Psoas muscle (tissue), 8 donors: Measurements from ENCODE around the gene SGK1. TPM values are rescaled to one million over a fixed set of nuclear protein-coding genes. Genes with fewer than 3 reads are reported as not detected.

Source experiments
- ATAC-seq, 4 donors: fragments of 200-7000 bp; cut with Tn5 transposase; one replicate each; pipeline ENCODE4 v1.9.1; 2020; ENCODE audit warnings: moderate library complexity in 3 of 4, mild to moderate bottlenecking in 2 of 4
- DNase-seq, 2 donors: peaks; one replicate each; pipeline ENCODE4 v3.0.0-alpha.2; 2020
- H3K27ac ChIP-seq: fragments of 200-600 bp; one replicate; pipeline ENCODE4 v1.8.0; 2022
- H3K27me3 ChIP-seq, 3 donors: fragments of 200-600 bp in 1 of 3; one replicate each; pipeline versions ENCODE4 v1.6.1 to v1.8.0; 2013 to 2022; ENCODE audit warnings: low read length in 2 of 3, mild to moderate bottlenecking in 2 of 3, moderate library complexity in 1 of 3; ENCODE audit not compliant: insufficient read depth in 3 of 3
- H3K36me3 ChIP-seq, 2 donors: fragments of 200-600 bp in 1 of 2; one replicate each; pipeline versions ENCODE4 v1.6.1 to v1.8.0; 2013 to 2022; ENCODE audit warnings: low read depth in 1 of 2, mild to moderate bottlenecking in 1 of 2, moderate library complexity in 1 of 2; ENCODE audit not compliant: insufficient read depth in 1 of 2
- H3K4me1 ChIP-seq: fragments of 200-600 bp; one replicate; pipeline ENCODE4 v1.8.0; 2022
- H3K4me3 ChIP-seq: fragments of 200-600 bp; one replicate; pipeline ENCODE4 v1.8.0; 2022; ENCODE audit warnings: mild to moderate bottlenecking
- H3K9me3 ChIP-seq: fragments of 200-600 bp; one replicate; pipeline ENCODE4 v1.8.0; 2022
- CTCF ChIP-seq: fragments of 200-600 bp; IDR thresholded peaks from one replicate; pipeline ENCODE4 v1.8.0; 2022; ENCODE audit warnings: antibody characterized with exemption
- WGBS, 3 donors: extraction: QIAGEN DNeasy Blood & Tissue Kit; methylation state at CpG; one replicate each; pipeline versions ENCODE4 v1.1.6 to v1.1.7; 2013; 5-methylcytosine and 5-hydroxymethylcytosine counted together
- intact Hi-C, 2 donors: fragments of 100-400 bp; cut with DNase I; formaldehyde crosslinking; loops; one replicate each; pipeline versions ENCODE4 v1.11.0 to v1.14.2; 2022
- polyA plus RNA-seq, 3 donors: library from polyadenylated mRNA; stranded (reverse); fragments of 200-250 nt; gene quantifications; one replicate each; pipeline ENCODE4 v1.2.3, GENCODE V29; 2013
- total RNA-seq, 4 donors: library from RNA; stranded (reverse); fragmentation: NEBNext Ultra II Directional in 2 of 4; extraction: Animal tissue kit (Norgen Biotek cat#: 25700) in 2 of 4; gene quantifications; one replicate each; pipeline versions ENCODE4 v1.2.1 to v1.2.4, GENCODE V29; 2021 to 2023
- donor health status: healthy with polysubstance abuse.
- donor health status: DM: no; HTN: no; CAD: no; lungs with moderate emphysema.
- donor health status: Bipolar disorder and iron deficiency.
- donor health status: healthy.
- donor health status: DM: yes; HTN: yes; CAD: no.
- donor health status: DM: no; HTN: no; CAD: no.
- donor health status: DM: no; HTN: no; CAD: no.
- donor health status: DM: yes; HTN: yes; CAD: no.

The SGK1 gene
- total and polyA plus RNA-seq, 7 donors: 34.4 to 125 (median 64.1) TPM

GRCh38 chr6:134169871-134170486, 147.9 kb downstream of the SGK1 start:
- no peaks in the 10 kb centered on the region for H3K27me3 ChIP-seq
- H3K27ac ChIP-seq: peak overlapping the region; percentile 98
- peak overlapping the region; percentile 90 for H3K4me3 ChIP-seq
- intact Hi-C loops: loop anchor here (5.0 kb wide), 2 partner anchors 712 to 772 kb away; no protein-coding TSS in a partner anchor
- TF ChIP-seq CTCF: no peak
- peaks cover 36% of the 10 kb centered on the region for H3K4me1 ChIP-seq
- no peak for ATAC-seq
- peaks cover 13 to 53% of the 10 kb centered on the region in 2 donors for H3K36me3 ChIP-seq
- WGBS, 3 donors: 36 to 61% (median 39%) methylated on average over 23 of the region's 23 CpGs
- no peaks in the 10 kb centered on the region for H3K9me3 ChIP-seq
- DNase-seq: peak in 1 of 2 donors; percentile 53

GRCh38 chr6:134168590-134169208, 149.2 kb downstream of the SGK1 start:
- no peak for DNase-seq
- Histone ChIP-seq H3K4me1 (peaks cover 36% of the 10 kb centered on the region), H3K4me3 (peak overlapping the region; percentile 90), H3K9me3 (no peaks in the 10 kb centered on the region), H3K27me3 (no peaks in the 10 kb centered on the region), H3K27ac (peak overlapping the region; percentile 98), H3K36me3 (peaks cover 13 to 51% of the 10 kb centered on the region in 2 donors)
- intact Hi-C loops: no loop called here
- ATAC-seq: peak in 2 of 4 donors; percentile 30 to 36
- WGBS, 3 donors: 48 to 86% (median 64%) methylated on average over 7 to 8 of the region's 8 CpGs
- no peak for TF ChIP-seq CTCF

- 64 to 83% (median 74%) methylated on average over 7 of the region's 7 CpGs for WGBS, 3 donors
- Histone ChIP-seq H3K27me3 (no peaks in the 10 kb centered on the region), H3K27ac (peak overlapping the region; percentile 25), H3K9me3 (no peaks in the 10 kb centered on the region), H3K4me1 (peaks cover 25% of the 10 kb centered on the region), H3K4me3 (no peak overlapping the region), H3K36me3 (peaks cover 6 to 31% of the 10 kb centered on the region in 2 donors)
- intact Hi-C loops: no loop called here
- DNase-seq (no peak), ATAC-seq (no peak)
- TF ChIP-seq CTCF: no peak
Measured at GRCh38 chr6:134166511-134167261, 151.2 kb downstream of the SGK1 start.

- intact Hi-C loops: no loop called here
- Histone ChIP-seq H3K27ac (peak overlapping the region; percentile 25), H3K36me3 (peaks cover 0 to 21% of the 10 kb centered on the region in 2 donors), H3K27me3 (no peaks in the 10 kb centered on the region), H3K9me3 (no peaks in the 10 kb centered on the region), H3K4me1 (peaks cover 16% of the 10 kb centered on the region), H3K4me3 (no peak overlapping the region)
- DNase-seq (no peak), ATAC-seq (peak in 2 of 4 donors; percentile 21 to 25)
- WGBS, 3 donors: 80 to 82% (median 81%) methylated on average over 5 of the region's 5 CpGs
- no peak for TF ChIP-seq CTCF
Measured at GRCh38 chr6:134165561-134166201, 152.2 kb downstream of the SGK1 start.
